Measurements from ENCODE around the gene NT5DC1. TPM values are rescaled to one million over a fixed set of nuclear protein-coding genes. Genes with fewer than 3 reads are reported as not detected.

NT5DC1 gene
- total RNA-seq, 1 donor from 2014 or later, result 16.0 TPM

- no peak for DNase-seq (ENCODE audit: extremely low spot score, unreplicated experiment)
- Mint-ChIP-seq H3K9me3 (ENCODE audit: unreplicated experiment) (peaks cover 18% of the 10 kb centered on the region), H3K36me3 (ENCODE audit: unreplicated experiment) (peaks cover 5% of the 10 kb centered on the region), H3K27me3 (ENCODE audit: unreplicated experiment) (no peaks in the 10 kb centered on the region), H3K27ac (ENCODE audit: unreplicated experiment) (no peak overlapping the region), H3K4me3 (ENCODE audit: unreplicated experiment) (no peak overlapping the region), H3K4me1 (ENCODE audit: unreplicated experiment) (no peaks in the 10 kb centered on the region)
- TF ChIP-seq CTCF (IDR thresholded peaks at IDR 0.05), result no peak
Observed at GRCh38 chr6:116169880-116170279, 69.2 kb downstream of the NT5DC1 start.

- DNase-seq (ENCODE audit: extremely low spot score, unreplicated experiment), result no peak
- Mint-ChIP-seq H3K9me3 (ENCODE audit: unreplicated experiment) (peaks cover 23% of the 10 kb centered on the region), H3K4me3 (ENCODE audit: unreplicated experiment) (no peak overlapping the region), H3K36me3 (ENCODE audit: unreplicated experiment) (peaks cover 10% of the 10 kb centered on the region), H3K27ac (ENCODE audit: unreplicated experiment) (no peak overlapping the region), H3K4me1 (ENCODE audit: unreplicated experiment) (no peaks in the 10 kb centered on the region), H3K27me3 (ENCODE audit: unreplicated experiment) (no peaks in the 10 kb centered on the region)
- TF ChIP-seq CTCF (IDR thresholded peaks at IDR 0.05), result no peak
Observed at GRCh38 chr6:116170358-116171057, 69.9 kb downstream of the NT5DC1 start.

GRCh38 chr6:116173928-116174327 lies 73.3 kb downstream of the NT5DC1 start:
- Mint-ChIP-seq H3K4me1 (ENCODE audit: unreplicated experiment) (no peaks in the 10 kb centered on the region), H3K9me3 (ENCODE audit: unreplicated experiment) (peaks cover 19% of the 10 kb centered on the region), H3K27me3 (ENCODE audit: unreplicated experiment) (no peaks in the 10 kb centered on the region), H3K4me3 (ENCODE audit: unreplicated experiment) (no peak overlapping the region), H3K27ac (ENCODE audit: unreplicated experiment) (no peak overlapping the region), H3K36me3 (ENCODE audit: unreplicated experiment) (peaks cover 11% of the 10 kb centered on the region)
- DNase-seq (ENCODE audit: extremely low spot score, unreplicated experiment), result no peak
- no peak for TF ChIP-seq CTCF (IDR thresholded peaks at IDR 0.05)

GRCh38 chr6:116175344-116175743 lies 74.7 kb downstream of the NT5DC1 start:
- no peak for DNase-seq (ENCODE audit: extremely low spot score, unreplicated experiment)
- Mint-ChIP-seq H3K4me1 (ENCODE audit: unreplicated experiment) (no peaks in the 10 kb centered on the region), H3K9me3 (ENCODE audit: unreplicated experiment) (peaks cover 15% of the 10 kb centered on the region), H3K27me3 (ENCODE audit: unreplicated experiment) (no peaks in the 10 kb centered on the region), H3K27ac (ENCODE audit: unreplicated experiment) (no peak overlapping the region), H3K36me3 (ENCODE audit: unreplicated experiment) (peaks cover 11% of the 10 kb centered on the region), H3K4me3 (ENCODE audit: unreplicated experiment) (no peak overlapping the region)
- no peak for TF ChIP-seq CTCF (IDR thresholded peaks at IDR 0.05)

GRCh38 chr6:116176596-116176995 lies 75.9 kb downstream of the NT5DC1 start:
- no peak for DNase-seq (ENCODE audit: extremely low spot score, unreplicated experiment)
- H3K4me1 Mint-ChIP-seq (ENCODE audit: unreplicated experiment), result no peaks in the 10 kb centered on the region
- TF ChIP-seq CTCF (IDR thresholded peaks at IDR 0.05), result no peak
- no peaks in the 10 kb centered on the region for H3K27me3 Mint-ChIP-seq (ENCODE audit: unreplicated experiment)
- no peak overlapping the region for H3K4me3 Mint-ChIP-seq (ENCODE audit: unreplicated experiment)
- H3K9me3 Mint-ChIP-seq (ENCODE audit: unreplicated experiment), result peaks cover 15% of the 10 kb centered on the region
- no peak overlapping the region for H3K27ac Mint-ChIP-seq (ENCODE audit: unreplicated experiment)
- H3K36me3 Mint-ChIP-seq (ENCODE audit: unreplicated experiment), result peaks cover 11% of the 10 kb centered on the region
